ENCODE data around the gene SON.

SON gene

DNA sequence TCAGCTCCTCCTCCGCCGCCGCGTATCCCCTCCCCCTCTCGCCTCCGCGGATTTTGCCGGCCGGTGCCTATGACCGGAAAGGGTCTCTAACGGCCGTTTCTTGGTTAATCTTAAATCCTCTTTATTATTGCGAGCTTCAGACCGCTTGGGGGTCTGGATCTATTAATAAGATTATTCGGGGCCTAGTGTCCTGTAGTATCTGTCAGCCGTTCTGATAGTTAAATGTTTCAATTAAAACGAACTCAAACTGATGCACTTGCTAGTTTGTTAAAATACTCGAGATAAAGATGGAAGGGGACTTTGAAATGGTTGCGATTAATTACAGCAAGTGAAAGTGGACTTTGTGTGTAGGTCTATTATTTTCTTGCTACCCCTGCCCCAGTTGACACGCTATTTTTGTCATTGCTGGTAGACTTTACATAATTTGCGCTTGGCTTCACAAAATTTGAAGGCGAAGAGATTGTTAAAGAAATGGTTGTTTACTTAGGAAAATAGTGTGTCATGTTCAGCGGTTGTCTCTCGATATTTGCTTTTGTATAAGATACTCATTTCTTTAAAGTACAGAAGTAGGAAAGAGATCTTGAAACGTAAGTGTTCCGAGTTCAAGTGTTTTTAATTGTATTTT is 779 bp downstream of the SON start:
- DNase-seq = no peak

DNA sequence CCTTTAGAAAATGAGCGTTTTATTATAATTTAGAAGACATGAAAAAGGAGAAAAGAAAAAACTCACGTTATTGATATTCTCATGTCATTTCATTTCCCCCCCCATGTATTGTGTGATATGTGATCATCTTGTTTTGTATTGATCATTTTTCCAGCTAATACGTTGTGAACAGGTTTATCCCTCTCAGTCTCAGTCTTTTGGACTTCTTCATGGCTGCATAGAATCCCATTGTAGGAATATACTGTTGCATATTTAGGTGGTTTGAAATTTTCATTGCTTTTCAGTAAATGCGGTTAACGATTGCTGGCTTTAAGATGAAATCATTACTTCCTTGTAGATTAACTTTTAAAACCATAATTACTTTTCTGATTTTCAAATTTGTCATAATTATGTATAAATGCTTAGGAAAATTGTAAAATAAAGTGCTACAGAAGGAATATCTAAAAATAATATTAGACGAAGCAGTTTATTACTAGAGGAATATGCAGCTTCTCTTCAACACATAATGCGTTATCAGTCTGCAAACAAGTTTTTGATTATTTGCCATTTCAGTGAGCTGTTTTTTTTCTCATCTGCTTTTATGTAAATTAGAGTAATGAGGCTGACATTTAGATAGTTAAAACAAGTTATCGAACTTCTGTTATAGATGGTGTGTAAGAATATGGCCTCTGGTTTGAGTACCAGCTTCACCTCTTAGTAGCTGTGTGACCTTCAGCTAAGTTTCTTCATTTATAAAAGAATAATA is 1.8 kb downstream of the SON start:
- no peak for DNase-seq

DNA sequence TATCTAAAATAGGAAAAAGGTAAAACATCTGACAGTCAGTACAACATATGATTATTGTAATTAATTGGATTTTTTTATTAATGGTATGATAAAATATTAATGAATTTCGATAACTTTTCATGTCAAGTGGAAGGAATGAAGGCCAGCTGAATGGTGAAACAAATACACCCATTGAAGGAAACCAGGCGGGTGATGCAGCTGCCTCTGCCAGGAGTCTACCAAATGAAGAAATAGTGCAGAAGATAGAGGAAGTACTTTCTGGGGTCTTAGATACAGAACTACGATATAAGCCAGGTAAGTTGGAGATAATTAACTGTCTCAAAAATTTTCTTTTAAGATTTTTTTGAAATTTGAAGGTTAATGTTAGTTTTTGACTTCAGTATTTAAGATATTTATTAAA is 3.2 kb downstream of the SON start:
- DNase-seq = peak; percentile 55

DNA sequence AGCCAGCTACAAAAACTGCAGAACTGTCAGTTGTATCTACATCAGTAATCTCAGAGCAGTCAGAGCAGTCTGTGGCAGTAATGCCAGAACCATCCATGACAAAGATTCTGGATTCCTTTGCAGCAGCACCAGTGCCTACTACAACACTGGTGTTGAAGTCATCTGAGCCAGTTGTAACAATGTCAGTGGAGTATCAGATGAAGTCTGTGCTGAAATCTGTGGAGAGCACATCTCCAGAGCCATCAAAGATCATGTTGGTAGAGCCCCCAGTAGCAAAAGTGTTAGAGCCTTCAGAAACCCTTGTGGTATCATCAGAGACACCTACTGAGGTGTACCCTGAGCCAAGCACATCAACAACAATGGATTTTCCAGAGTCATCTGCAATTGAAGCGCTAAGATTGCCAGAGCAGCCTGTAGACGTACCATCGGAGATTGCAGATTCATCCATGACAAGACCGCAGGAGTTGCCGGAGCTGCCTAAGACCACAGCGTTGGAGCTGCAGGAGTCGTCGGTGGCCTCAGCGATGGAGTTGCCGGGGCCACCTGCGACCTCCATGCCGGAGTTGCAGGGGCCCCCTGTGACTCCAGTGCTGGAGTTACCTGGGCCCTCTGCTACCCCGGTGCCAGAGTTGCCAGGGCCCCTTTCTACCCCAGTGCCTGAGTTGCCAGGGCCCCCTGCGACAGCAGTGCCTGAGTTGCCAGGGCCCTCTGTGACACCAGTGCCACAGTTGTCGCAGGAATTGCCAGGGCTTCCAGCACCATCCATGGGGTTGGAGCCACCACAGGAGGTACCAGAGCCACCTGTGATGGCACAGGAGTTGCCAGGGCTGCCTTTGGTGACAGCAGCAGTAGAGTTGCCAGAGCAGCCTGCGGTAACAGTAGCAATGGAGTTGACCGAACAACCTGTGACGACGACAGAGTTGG is 7.3 kb downstream of the SON start:
- no peak for DNase-seq

DNA sequence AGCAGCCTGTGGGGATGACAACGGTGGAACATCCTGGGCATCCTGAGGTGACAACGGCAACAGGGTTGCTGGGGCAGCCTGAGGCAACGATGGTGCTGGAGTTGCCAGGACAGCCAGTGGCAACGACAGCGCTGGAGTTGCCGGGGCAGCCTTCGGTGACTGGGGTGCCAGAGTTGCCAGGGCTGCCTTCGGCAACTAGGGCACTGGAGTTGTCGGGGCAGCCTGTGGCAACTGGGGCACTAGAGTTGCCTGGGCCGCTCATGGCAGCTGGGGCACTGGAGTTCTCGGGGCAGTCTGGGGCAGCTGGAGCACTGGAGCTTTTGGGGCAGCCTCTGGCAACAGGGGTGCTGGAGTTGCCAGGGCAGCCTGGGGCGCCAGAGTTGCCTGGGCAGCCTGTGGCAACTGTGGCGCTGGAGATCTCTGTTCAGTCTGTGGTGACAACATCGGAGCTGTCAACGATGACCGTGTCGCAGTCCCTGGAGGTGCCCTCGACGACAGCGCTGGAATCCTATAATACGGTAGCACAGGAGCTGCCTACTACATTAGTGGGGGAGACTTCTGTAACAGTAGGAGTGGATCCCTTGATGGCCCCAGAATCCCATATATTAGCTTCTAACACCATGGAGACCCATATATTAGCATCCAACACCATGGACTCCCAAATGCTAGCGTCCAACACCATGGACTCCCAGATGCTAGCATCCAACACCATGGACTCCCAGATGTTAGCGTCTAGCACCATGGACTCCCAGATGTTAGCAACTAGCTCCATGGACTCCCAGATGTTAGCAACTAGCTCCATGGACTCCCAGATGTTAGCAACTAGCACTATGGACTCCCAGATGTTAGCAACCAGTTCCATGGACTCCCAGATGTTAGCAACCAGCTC is 8.2 kb downstream of the SON start:
- no peak for DNase-seq

DNA sequence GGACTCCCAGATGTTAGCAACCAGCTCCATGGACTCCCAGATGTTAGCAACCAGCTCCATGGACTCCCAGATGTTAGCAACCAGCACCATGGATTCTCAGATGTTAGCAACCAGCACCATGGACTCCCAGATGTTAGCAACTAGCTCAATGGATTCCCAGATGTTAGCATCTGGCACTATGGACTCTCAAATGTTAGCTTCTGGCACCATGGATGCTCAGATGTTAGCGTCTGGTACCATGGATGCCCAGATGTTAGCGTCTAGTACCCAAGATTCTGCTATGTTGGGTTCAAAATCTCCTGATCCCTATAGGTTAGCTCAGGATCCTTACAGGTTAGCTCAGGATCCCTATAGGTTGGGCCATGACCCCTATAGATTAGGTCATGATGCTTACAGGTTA is 8.8 kb downstream of the SON start:
- no peak for DNase-seq

DNA sequence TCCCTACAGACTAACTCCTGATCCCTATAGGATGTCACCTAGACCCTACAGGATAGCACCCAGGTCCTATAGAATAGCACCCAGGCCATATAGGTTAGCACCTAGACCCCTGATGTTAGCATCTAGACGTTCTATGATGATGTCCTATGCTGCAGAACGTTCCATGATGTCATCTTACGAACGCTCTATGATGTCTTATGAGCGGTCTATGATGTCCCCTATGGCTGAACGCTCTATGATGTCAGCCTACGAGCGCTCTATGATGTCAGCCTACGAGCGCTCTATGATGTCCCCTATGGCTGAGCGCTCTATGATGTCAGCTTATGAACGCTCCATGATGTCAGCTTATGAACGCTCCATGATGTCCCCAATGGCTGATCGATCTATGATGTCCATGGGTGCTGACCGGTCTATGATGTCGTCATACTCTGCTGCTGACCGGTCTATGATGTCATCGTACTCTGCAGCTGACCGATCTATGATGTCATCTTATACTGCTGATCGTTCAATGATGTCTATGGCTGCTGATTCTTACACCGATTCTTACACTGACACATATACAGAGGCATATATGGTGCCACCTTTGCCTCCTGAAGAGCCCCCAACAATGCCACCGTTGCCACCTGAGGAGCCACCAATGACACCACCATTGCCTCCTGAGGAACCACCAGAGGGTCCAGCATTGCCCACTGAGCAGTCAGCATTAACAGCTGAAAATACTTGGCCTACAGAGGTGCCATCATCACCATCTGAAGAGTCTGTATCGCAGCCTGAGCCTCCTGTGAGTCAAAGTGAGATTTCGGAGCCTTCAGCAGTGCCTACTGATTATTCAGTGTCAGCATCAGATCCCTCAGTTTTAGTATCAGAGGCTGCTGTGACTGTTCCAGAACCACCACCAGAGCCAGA is 9.5 kb downstream of the SON start:
- no peak for DNase-seq

DNA sequence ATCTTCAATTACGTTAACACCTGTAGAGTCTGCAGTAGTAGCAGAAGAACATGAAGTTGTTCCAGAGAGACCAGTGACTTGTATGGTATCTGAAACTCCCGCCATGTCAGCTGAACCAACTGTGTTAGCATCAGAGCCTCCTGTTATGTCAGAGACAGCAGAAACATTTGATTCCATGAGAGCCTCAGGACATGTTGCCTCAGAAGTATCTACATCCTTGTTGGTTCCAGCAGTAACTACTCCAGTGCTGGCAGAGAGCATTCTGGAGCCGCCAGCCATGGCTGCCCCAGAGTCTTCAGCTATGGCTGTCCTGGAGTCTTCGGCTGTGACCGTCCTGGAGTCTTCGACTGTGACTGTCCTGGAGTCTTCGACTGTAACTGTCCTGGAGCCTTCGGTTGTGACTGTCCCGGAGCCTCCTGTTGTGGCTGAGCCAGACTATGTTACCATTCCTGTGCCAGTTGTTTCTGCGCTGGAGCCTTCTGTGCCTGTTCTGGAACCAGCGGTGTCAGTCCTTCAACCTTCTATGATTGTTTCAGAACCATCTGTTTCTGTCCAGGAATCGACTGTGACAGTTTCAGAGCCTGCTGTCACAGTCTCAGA is 10.3 kb downstream of the SON start:
- no peak for DNase-seq

DNA sequence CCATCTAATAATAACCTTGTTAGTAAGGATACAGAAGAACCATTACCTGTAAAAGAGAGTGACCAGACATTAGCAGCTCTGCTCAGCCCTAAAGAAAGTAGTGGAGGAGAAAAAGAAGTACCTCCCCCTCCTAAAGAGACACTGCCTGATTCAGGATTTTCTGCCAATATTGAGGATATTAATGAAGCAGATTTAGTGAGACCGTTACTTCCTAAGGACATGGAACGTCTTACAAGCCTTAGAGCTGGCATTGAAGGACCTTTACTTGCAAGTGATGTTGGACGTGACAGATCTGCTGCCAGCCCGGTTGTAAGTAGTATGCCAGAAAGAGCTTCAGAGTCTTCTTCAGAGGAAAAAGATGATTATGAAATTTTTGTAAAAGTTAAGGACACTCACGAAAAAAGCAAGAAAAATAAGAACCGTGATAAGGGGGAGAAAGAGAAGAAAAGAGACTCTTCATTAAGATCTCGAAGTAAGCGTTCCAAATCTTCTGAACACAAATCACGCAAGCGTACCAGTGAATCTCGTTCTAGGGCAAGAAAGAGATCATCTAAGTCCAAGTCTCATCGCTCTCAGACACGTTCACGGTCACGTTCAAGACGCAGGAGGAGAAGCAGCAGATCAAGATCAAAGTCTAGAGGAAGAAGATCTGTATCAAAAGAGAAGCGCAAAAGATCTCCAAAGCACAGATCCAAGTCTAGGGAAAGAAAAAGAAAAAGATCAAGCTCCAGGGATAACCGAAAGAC is 11.6 kb downstream of the SON start:
- DNase-seq = no peak

DNA sequence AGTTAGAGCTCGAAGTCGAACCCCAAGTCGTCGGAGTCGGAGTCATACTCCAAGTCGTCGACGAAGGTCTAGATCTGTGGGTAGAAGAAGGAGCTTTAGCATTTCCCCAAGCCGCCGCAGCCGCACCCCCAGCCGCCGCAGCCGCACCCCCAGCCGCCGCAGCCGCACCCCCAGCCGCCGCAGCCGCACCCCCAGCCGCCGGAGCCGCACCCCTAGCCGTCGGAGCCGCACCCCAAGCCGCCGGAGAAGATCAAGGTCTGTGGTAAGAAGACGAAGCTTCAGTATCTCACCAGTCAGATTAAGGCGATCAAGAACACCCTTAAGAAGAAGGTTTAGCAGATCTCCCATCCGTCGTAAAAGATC is 12.1 kb downstream of the SON start:
- DNase-seq = no peak

DNA sequence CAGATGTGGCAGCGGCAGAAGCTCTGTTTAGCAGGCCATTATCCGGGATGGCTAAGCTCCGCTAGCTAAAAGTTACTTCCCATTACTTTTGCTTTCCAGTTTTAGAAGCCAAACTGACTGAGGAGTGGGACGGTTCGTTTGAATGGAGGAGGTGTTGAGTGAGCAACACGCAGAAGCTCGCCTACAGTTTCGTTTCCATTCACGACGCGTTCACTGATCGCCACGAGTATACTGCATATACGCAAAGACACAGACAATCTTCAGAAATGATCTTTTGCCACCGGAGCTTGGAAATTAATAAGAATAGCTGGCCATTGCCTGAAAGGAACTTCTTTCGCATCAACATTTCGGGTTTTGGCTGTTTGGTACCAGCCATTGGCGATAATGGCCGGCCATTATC is 14.6 kb downstream of the SON start:
- DNase-seq = no peak

DNA sequence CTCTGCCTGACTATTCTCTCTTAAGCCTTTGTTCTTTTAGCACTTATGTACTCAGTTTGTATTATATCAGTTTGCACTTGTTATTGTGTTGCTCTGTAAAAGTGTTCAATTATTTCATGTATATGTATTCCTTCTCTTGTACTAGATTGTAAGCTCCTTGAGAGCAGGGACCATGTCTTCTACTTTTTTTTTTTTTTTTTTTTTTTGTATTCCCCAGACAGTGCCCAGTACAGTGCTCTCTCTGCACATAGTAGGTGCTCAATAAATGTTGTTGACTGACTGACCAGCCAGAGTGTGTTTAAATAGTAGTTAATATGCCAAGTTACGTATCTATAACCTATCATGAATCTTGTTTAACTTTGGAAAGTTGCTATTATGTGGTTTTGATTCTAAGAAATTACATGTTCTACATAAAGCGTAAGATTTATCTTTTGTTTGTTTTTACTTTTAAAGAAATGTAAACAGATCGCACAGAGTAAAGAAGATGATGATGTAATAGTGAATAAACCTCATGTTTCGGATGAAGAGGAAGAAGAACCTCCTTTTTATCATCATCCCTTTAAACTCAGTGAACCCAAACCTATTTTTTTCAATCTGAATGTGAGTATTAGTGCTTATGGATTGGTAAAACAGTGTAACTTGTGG is 16.1 kb downstream of the SON start:
- DNase-seq = no peak

DNA sequence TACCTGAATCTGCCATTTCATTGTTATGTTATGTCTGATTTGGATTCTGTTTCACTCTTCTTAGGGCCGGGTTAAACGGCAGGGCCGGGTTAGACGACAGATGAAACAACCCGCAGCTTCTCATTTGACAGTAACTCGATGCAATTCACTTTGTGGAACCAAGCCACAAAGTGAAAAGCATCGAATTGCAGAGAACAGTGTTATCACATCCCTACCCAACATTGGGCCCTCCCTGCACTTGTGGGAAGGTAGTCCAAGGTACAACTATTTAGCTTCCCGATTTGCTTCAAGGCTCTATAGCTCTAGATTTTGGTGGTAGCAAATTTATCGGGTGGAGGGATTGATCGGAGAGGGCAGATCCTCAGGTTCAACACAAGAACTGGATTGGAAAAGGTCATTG is 17.0 kb downstream of the SON start:
- DNase-seq = no peak

DNA sequence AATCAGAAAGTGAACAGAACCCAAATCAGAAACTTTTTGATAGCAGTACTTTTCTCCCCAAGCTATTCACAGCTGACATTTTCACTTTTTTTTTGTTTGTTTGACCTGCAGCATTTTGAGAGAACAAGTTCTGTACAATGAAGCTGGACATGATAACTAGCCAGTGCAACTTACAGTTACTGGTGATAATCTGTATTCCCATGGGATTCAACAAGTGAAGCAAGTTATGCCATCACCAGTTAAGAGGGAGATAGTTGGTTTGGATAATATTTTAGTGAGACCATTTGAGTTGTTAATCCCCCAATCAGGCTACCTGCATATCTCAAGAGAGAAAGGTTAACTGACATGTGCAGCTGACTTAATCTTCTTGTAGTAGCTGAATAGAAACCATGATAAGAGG is 18.1 kb downstream of the SON start:
- no peak for DNase-seq

DNA sequence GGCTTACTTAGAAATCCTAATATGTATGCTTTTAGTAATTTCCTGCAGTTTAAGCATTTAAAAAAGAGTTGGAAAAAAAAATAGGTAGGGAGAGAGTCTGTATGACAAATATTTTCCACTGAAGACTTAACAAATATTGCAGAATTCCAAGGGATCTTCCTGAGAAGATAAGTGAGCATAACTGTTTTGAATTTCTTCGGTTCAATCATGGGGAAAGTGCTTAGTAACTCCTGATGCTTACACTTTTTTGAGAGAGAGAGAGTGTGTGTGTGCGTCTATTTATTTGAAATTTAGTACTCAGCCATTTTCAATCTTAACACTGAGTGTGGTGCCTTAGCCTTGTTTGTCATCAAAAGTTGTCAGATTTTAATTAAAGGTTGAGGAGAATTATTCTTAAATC is 18.5 kb downstream of the SON start:
- DNase-seq = no peak

DNA sequence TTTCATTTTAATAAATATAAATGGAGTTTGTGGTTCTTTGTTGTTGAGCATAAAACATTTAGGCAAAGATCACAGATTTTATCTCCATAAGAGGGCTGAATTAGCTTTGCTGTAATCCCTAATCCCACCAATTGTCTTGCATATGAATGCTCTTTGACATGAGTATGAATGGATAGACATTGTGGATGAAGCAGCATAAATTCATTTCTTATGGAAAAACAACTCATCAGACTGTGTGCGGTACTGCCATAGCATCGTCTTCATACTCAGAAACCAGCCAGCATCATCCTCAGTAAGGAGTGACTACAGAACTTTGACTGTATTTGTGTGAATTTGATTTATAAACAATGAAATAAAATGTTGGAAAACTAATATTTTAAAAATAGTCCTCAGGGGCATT is 19.6 kb downstream of the SON start:
- no peak for DNase-seq

DNA sequence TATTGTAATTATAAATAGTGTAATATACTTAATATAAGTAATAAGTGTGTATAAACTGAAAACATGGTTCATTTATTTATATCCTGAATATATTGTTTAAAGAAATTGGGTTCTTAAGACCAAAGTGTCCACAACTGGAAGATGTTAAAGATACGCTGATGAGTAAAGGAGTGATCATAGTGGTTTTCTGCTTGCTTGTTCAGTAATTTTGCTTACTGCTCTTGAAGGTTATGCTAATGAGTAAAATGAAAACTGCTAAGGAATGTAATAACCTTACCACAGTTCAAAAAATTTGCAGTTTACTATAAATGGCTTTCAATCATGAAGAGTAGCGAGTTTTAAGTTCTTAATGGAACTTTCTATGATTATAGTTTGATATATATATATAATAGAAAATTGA is 23.7 kb downstream of the SON start:
- DNase-seq = no peak

DNA sequence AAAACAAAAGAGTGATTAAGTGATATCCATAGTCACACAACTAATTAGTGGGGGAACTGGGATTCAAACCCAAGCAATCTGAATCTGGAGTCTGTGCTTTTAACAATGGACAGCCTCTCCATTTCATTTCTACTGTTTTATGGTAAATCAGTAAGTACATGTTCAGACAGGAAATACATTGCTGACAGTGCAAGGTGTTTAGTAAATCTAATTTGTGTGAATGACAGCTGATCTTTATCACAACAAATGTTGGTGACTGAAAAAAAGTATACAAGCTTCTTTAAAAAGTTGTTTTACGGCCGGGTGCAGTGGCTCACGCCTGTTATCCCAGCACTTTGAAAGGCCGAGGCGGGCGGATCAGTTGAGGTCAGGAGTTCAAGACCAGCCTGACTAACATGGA is 25.1 kb downstream of the SON start:
- DNase-seq = no peak

DNA sequence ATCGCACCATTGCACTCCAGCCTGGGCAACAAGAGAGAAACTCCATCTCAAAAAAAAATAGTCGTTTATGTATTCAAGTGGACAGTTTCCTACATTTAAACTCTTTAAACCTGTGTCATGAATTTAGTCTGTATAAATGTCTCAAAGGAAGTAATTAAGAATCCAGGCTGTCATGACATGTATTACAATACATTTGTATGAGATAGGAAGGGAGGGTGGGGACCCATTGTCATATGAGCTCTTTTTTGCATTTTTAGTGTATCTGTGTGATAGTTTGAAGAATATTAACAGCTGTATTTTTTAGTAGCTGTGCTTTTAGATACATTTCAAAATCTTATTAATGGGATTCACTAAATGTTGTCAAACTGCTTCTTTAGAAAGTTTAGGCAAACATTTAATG is 25.6 kb downstream of the SON start:
- no peak for DNase-seq

DNA sequence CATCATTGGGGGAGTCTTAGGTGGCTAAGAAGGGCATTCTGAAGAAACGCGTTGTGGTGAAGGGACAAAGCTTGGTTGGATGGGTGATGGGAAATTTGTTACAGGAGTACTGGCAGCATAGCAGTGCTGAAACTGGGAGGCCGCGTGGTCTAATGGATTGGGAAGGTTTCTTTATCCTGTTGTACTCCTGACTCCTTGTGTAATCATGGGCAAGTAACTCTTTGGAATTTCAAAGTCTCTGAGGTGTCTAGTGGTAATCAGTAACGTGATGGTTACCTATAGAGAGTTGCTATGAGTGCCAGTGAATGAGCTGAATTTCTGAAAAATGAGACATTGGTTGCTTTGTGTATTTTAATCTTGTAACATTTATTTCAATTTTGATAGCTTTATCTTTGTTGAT is 27.2 kb downstream of the SON start:
- DNase-seq = no peak

All from GF-D8 (cell line).